ENCODE measurements around the gene QPCTL. TPM values are rescaled to one million over a fixed set of nuclear protein-coding genes. Genes with fewer than 3 reads are reported as not detected.
A peak's percentile ranks its signal among the peaks of the same experiment; 100 is the strongest.

Gene QPCTL
- total and polyA plus RNA-seq, 9 of the 15 experiments (the other 6 are each of a cell fraction or from before 2014, with no cell fraction given) = 0.99 to 31.3 (median 12.7) TPM

DNA sequence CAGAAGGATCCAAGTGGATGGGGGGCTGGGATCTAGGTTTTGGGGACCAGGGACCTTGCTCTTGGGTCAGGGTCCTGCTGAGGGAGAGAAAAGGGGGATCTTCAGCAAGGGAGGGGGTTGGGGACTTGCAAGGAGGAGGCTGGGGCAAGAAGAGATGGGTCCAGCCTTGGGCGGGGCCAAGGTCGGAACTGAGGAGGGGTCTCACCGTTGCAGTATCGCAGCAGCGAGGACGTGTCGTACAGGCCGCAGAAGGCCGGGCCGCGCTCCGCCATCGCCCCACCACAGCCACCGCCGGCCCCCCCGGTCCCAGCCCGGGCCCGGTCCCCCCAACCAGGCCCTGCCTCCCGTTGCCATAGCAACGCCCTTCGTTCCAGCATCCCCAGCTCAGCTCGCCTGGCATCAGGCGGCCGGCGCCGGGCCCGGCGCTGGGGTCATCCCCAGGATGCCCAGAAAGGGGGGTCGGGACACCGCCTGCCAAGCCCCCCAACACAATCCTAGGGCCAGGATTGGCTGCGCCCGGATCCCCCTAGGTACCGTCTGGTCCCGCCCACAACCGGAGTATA lies 47.3 kb upstream of the QPCTL start:
- no peaks in the 10 kb centered on the region for H3K27me3 ChIP-seq (ENCODE audit: control insufficient read depth in 2 of 2, insufficient read depth in 2 of 2, low read length in 2 of 2)
- peak overlapping the region; percentile 41 for H3K4me3 ChIP-seq
- H3K4me2 ChIP-seq (ENCODE audit: insufficient read depth, low read length) = peak overlapping the region; percentile 79
- H3K4me1 ChIP-seq (replicated peaks in 1 of 2; ENCODE audit: control insufficient read depth in 2 of 2, insufficient read depth in 2 of 2, low read length in 2 of 2) = peaks cover 20 to 44% of the 10 kb centered on the region in 2 experiments
- H3K9me1 ChIP-seq (ENCODE audit: control insufficient read depth, insufficient read depth, low read length) = no peaks in the 10 kb centered on the region
- H3K9me3 ChIP-seq (replicated peaks; ENCODE audit: control insufficient read depth, insufficient read depth, low read depth, low read length) = no peaks in the 10 kb centered on the region
- intact Hi-C loops (cut with micrococcal nuclease) = no loop called here
- ATAC-seq (no peak), FAIRE-seq (no peak), DNase-seq (ENCODE audit: extremely low read depth in 1 of 4, low spot score in 3 of 4) (no peak)
- H3K36me3 ChIP-seq (ENCODE audit: control insufficient read depth, insufficient read depth, low read length) = no peaks in the 10 kb centered on the region
- POLR2A ChIA-PET = interaction anchor here (0.7 to 1.4 kb wide), 4 partner anchors 24 to 178 kb away, joined by 3 to 12 read pairs (median 5); partner anchors contain the start of gene FOSB
- no peak overlapping the region for H3K27ac ChIP-seq (ENCODE audit: extremely low read depth, low read depth, low read length)
- in situ Hi-C loops (cut with MboI) = no loop called here
- H3K9ac ChIP-seq (ENCODE audit: insufficient read depth in 1 of 2, low read depth in 2 of 2, low read length in 2 of 2) = no peak overlapping the region
- no TSS peak for BruUV-seq (replicated peaks)
- CTCF ChIA-PET (ENCODE audit: low intra/inter-chr PET ratio) = interaction anchor here (4.6 kb wide), 1 partner anchor 121 kb away, joined by 34 read pairs; no protein-coding TSS in a partner anchor
- WGBS (ENCODE audit: insufficient coverage, low coverage, missing lambda C conversion rate) = 13% methylated on average over 23 of the region's 35 CpGs
- no peaks in the 10 kb centered on the region for H4K20me1 ChIP-seq (replicated peaks; ENCODE audit: control insufficient read depth, insufficient read depth, low read length)
- peak overlapping the region; percentile 93 for H2AFZ ChIP-seq (ENCODE audit: low read depth, low read length)
- H3K79me2 ChIP-seq (ENCODE audit: control insufficient read depth, insufficient read depth, low read length) = no peaks in the 10 kb centered on the region
- TF ChIP-seq, protein P1, sequence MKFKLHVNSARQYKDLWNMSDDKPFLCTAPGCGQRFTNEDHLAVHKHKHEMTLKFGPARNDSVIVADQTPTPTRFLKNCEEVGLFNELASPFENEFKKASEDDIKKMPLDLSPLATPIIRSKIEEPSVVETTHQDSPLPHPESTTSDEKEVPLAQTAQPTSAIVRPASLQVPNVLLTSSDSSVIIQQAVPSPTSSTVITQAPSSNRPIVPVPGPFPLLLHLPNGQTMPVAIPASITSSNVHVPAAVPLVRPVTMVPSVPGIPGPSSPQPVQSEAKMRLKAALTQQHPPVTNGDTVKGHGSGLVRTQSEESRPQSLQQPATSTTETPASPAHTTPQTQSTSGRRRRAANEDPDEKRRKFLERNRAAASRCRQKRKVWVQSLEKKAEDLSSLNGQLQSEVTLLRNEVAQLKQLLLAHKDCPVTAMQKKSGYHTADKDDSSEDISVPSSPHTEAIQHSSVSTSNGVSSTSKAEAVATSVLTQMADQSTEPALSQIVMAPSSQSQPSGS (CRISPR knock-in tag; IDR thresholded peaks at IDR 0.05) = no peak
- TF ChIP-seq CREM (IDR thresholded peaks at IDR 0.05; ENCODE audit: low read depth) (no peak), RFX1 (IDR thresholded peaks at IDR 0.05) (peak; percentile 99), ESRRA (IDR thresholded peaks at IDR 0.05; ENCODE audit: borderline replicate concordance, low read depth) (0 out of 2 replicates have a peak, but pooled peaks have one; percentile 51), ZFX (CRISPR knock-in tag; IDR thresholded peaks at IDR 0.05) (0 out of 2 replicates have a peak, but pooled peaks have one; percentile 6), HDAC2 (IDR thresholded peaks at IDR 0.05) (peak; percentile 78), CXXC5 (CRISPR knock-in tag; IDR thresholded peaks at IDR 0.05) (0 out of 2 replicates have a peak, but pooled peaks have one; percentile 2), POLR3A (IDR thresholded peaks at IDR 0.05; ENCODE audit: borderline replicate concordance, extremely low read depth, insufficient read depth, insufficient read length) (no peak), ZNF436 (CRISPR knock-in tag; IDR thresholded peaks at IDR 0.05) (no peak), RCOR1 (IDR thresholded peaks at IDR 0.05; ENCODE audit: borderline replicate concordance in 1 of 2, low read depth in 2 of 2, low read length in 2 of 2) (peak; percentile 67 to 78; a peak in 2 of 4 replicates)
- TF ChIP-seq, protein P2, sequence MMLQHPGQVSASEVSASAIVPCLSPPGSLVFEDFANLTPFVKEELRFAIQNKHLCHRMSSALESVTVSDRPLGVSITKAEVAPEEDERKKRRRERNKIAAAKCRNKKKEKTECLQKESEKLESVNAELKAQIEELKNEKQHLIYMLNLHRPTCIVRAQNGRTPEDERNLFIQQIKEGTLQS (IDR thresholded peaks at IDR 0.05) = no peak
- TF ChIP-seq, protein P2 (CRISPR knock-in tag; conservative IDR thresholded peaks at IDR 0.05) = no peak
- TF ChIP-seq, protein P3, sequence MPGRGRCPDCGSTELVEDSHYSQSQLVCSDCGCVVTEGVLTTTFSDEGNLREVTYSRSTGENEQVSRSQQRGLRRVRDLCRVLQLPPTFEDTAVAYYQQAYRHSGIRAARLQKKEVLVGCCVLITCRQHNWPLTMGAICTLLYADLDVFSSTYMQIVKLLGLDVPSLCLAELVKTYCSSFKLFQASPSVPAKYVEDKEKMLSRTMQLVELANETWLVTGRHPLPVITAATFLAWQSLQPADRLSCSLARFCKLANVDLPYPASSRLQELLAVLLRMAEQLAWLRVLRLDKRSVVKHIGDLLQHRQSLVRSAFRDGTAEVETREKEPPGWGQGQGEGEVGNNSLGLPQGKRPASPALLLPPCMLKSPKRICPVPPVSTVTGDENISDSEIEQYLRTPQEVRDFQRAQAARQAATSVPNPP (IDR thresholded peaks at IDR 0.05; ENCODE audit: borderline replicate concordance, insufficient read depth, insufficient read length) = no peak
- TF ChIP-seq, protein P4, sequence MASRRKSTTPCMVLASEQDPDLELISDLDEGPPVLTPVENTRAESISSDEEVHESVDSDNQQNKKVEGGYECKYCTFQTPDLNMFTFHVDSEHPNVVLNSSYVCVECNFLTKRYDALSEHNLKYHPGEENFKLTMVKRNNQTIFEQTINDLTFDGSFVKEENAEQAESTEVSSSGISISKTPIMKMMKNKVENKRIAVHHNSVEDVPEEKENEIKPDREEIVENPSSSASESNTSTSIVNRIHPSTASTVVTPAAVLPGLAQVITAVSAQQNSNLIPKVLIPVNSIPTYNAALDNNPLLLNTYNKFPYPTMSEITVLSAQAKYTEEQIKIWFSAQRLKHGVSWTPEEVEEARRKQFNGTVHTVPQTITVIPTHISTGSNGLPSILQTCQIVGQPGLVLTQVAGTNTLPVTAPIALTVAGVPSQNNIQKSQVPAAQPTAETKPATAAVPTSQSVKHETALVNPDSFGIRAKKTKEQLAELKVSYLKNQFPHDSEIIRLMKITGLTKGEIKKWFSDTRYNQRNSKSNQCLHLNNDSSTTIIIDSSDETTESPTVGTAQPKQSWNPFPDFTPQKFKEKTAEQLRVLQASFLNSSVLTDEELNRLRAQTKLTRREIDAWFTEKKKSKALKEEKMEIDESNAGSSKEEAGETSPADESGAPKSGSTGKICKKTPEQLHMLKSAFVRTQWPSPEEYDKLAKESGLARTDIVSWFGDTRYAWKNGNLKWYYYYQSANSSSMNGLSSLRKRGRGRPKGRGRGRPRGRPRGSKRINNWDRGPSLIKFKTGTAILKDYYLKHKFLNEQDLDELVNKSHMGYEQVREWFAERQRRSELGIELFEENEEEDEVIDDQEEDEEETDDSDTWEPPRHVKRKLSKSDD (conservative IDR thresholded peaks at IDR 0.05; ENCODE audit: low read length) = no peak

Data from K562 (cell line).